Measurements from ENCODE around the gene MTRF1L.

DNA sequence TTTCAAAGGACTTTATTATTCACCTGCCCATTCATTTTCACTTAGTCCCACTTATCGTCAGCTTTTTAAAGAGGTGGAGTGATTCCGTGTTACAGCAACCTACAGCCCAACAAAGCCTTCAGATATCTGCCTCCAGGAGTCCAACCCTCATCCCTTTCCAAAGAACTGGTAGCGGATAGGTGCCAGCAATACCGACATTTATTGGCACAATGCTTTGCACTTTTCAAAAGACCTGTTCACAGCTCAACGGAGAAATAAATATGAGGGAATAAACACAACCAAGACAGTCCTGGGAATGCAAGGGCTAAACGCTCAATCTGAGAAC is 819 bp upstream of the MTRF1L start:
- no peak for TF ChIP-seq CTCF (IDR thresholded peaks at IDR 0.05)
- TF ChIP-seq CHD2 (IDR thresholded peaks at IDR 0.05; ENCODE audit: low read length, partially characterized antibody) = no peak
- TF ChIP-seq FOXJ3 (CRISPR knock-in tag; IDR thresholded peaks at IDR 0.05) = no peak

Data from SK-N-SH (cell line).